Measurements from ENCODE around the gene RBM4B. TPM values are rescaled to one million over a fixed set of nuclear protein-coding genes. Genes with fewer than 3 reads are reported as not detected.

The RBM4B gene
- total RNA-seq, 6 experiments from 2014 or later: 17.0 to 21.1 (median 18.2) TPM

GRCh38 chr11:66710384-66710930 is 32.8 kb upstream of the RBM4B start:
- Mint-ChIP-seq H3K27ac (no peak overlapping the region), H3K4me3 (no peak overlapping the region), H3K9me3 (no peaks in the 10 kb centered on the region), H3K27me3 (ENCODE audit: insufficient read depth) (peaks cover 25% of the 10 kb centered on the region), H3K36me3 (ENCODE audit: low read depth) (no peaks in the 10 kb centered on the region), H3K4me1 (ENCODE audit: low read depth) (no peaks in the 10 kb centered on the region)
- no peak for TF ChIP-seq CTCF (IDR thresholded peaks at IDR 0.05)
- no peak for DNase-seq

- TF ChIP-seq CTCF (IDR thresholded peaks at IDR 0.05): no peak
- H3K4me1 Mint-ChIP-seq (ENCODE audit: low read depth): no peaks in the 10 kb centered on the region
- DNase-seq: no peak
- no peaks in the 10 kb centered on the region for H3K9me3 Mint-ChIP-seq
- peaks cover 15% of the 10 kb centered on the region for H3K27me3 Mint-ChIP-seq (ENCODE audit: insufficient read depth)
- H3K36me3 Mint-ChIP-seq (ENCODE audit: low read depth): no peaks in the 10 kb centered on the region
- H3K27ac Mint-ChIP-seq: no peak overlapping the region
- H3K4me3 Mint-ChIP-seq: no peak overlapping the region
These were observed 31.0 kb upstream of the RBM4B start for GRCh38 chr11:66708701-66709100.

GRCh38 chr11:66708094-66708493 is 30.4 kb upstream of the RBM4B start:
- DNase-seq: no peak

GRCh38 chr11:66707486-66707885 is 29.8 kb upstream of the RBM4B start:
- TF ChIP-seq CTCF (IDR thresholded peaks at IDR 0.05): no peak
- no peaks in the 10 kb centered on the region for H3K36me3 Mint-ChIP-seq (ENCODE audit: low read depth)
- H3K9me3 Mint-ChIP-seq: no peaks in the 10 kb centered on the region
- no peak overlapping the region for H3K4me3 Mint-ChIP-seq
- no peak for DNase-seq
- H3K27ac Mint-ChIP-seq: no peak overlapping the region
- H3K4me1 Mint-ChIP-seq (ENCODE audit: low read depth): no peaks in the 10 kb centered on the region
- H3K27me3 Mint-ChIP-seq (ENCODE audit: insufficient read depth): peaks cover 11% of the 10 kb centered on the region

More at GRCh38 chr11:66708094-66708493, 30.4 kb upstream of the RBM4B start:
- H3K4me3 Mint-ChIP-seq: no peak overlapping the region
- H3K27ac Mint-ChIP-seq: no peak overlapping the region
- no peak for TF ChIP-seq CTCF (IDR thresholded peaks at IDR 0.05)
- H3K4me1 Mint-ChIP-seq (ENCODE audit: low read depth): no peaks in the 10 kb centered on the region
- H3K9me3 Mint-ChIP-seq: no peaks in the 10 kb centered on the region
- H3K27me3 Mint-ChIP-seq (ENCODE audit: insufficient read depth): peaks cover 15% of the 10 kb centered on the region
- no peaks in the 10 kb centered on the region for H3K36me3 Mint-ChIP-seq (ENCODE audit: low read depth)

GRCh38 chr11:66706989-66707388 is 29.3 kb upstream of the RBM4B start:
- H3K27me3 Mint-ChIP-seq (ENCODE audit: insufficient read depth): peaks cover 7% of the 10 kb centered on the region
- H3K4me3 Mint-ChIP-seq: no peak overlapping the region
- TF ChIP-seq CTCF (IDR thresholded peaks at IDR 0.05): no peak
- H3K27ac Mint-ChIP-seq: no peak overlapping the region
- no peaks in the 10 kb centered on the region for H3K36me3 Mint-ChIP-seq (ENCODE audit: low read depth)
- no peaks in the 10 kb centered on the region for H3K4me1 Mint-ChIP-seq (ENCODE audit: low read depth)
- DNase-seq: no peak
- H3K9me3 Mint-ChIP-seq: no peaks in the 10 kb centered on the region

All from HFFc6 (cell line).